GM18870 (cell line): Measurements from ENCODE around the gene S100A9.
"Not testable (repeated sequence)": the region's sequence is repeated elsewhere in the genome, so short reads cannot be mapped to it uniquely, and the experiment has no call there.

ENCODE experiments used
- ATAC-seq: cut with Tn5 transposase; IDR thresholded peaks from one replicate; pipeline ENCODE4 v1.9.1; 2021; ENCODE audit warnings: moderate library complexity; ENCODE audit not compliant: unreplicated experiment

Gene S100A9

DNA sequence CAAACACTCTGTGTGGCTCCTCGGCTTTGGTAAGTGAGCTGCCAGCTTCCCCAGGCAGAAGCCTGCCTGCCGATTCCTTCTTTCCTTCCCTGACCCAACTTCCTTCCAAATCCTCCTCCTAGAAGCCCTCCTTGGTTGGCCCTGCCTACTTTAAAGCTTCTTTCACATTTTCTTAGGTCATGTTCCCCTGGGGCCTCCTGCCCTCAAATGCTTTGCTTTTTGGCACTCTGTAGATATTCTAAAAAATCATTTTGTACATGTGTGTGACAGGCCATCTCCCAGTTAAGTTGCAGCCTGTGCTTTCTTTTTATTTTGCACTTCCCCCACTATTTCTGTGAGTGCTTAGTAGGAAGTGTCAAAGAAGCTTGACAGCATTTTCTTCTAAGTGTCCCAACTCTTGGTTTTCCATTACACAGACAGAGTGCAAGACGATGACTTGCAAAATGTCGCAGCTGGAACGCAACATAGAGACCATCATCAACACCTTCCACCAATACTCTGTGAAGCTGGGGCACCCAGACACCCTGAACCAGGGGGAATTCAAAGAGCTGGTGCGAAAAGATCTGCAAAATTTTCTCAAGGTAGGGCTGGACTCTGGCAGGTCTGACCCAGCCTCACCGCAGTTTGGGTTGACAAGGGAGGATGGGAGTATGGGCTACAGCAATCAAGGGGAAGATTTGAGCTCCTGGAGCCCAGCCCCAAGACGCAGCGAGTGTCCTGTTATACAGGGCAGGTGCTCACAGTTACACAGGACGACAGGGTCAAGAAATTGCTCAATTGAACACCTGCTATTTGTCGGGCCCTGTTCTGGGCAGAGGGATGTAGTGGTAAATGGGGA, at the start of gene S100A9:
Gene S100A9 (plus strand): TSS at position 2 of the 838 bp plus-strand sequence. CDS start 430 bp downstream, at position 432.
- ATAC-seq: no peak

DNA sequence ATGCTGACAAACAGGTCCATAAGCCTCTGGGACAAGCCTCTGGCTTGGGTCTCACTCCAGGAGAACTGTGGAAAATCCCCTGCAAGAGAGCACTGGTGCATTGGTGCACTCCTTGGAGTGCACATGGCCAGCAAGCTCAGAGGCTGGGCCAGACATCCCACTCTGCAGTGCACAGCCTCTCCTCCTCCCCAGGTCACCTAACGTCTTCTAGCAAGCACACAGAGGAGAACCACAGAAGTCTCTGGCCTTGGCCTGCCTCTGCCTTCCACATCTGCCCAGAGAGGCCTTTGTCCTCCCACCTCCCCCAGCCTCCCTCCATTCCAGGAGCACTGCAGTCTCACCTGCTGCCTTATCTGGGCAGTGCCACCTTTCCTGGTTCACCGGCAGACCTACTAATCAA, 49.1 kb upstream of the S100A9 start:
- ATAC-seq: no peak

DNA sequence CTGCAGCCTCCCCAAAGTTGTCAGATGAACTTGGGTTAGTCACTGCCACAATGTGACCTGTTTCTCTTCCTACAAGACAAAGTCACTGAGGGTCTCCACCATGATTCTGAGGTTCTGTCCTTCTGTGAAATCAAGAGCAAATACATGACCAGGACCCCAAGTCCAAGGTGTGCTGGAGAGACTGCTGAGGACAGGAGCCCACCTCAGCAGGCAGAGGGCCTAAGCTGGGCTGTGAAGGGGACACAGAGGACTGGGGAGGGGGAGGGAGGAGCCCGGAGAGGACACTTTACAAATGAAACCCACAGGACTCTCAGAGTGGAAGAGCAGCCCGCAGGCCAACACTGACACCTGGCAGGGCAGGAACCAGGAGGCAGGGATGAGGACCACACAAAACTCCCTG, 48.2 kb upstream of the S100A9 start:
- ATAC-seq: no peak

GRCh38 chr1:153310526-153310925, 47.1 kb upstream of the S100A9 start:
- no peak for ATAC-seq

DNA sequence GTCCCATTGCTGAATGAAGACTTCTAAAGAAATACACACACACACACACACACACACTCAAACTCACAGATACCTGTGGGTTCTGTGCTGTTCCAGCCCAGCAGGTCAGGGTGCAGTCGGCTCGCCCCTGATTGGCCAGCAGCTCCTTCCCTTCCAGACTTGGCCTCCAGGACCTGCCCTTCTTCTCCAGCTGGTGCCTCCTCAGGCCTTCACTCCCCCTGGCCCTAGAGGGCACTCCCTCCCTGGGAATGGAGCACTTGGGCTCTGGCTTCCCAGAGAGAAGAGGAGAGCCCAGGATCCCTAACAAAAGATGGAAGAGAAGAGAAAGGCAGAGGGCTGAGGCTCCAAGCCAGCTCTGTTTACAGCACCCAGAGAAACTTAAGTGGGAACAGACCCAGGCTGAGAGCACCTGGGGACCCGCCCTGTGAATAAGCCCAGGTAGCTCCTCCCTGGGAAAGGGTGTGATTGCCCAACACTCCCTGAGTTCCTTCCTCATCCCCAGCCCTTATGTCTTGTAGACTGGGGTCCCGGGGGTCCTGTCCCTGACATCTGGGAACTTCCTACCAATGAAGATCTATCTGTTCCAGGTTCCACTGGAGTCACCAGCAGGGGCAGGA, 45.0 kb upstream of the S100A9 start, which contains the start of gene PGLYRP3:
Gene PGLYRP3 (minus strand): TSS at position 383 of the 617 bp plus-strand sequence. CDS start 2,287 bp downstream, outside the sequence.
- ATAC-seq: no peak

GRCh38 chr1:153313288-153313687, 44.4 kb upstream of the S100A9 start:
- no peak for ATAC-seq

DNA sequence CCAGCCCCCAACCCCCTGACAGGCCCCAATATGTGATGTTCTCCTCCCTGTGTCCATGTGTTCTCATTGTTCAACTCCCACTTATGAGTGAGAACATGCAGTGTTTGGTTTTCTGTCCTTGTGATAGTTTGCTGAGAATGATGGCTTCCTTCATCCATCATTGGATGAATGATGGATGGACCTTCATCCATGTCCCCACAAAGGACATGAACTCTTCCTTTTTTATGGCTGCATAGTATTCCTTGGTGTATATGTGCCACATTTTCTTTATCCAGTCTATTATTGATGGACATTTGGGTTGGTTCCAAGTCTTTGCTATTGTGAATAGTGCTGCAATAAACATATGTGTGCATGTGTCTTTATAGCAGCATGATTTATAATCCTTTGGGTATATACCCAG, 43.3 kb upstream of the S100A9 start:
- not testable (repeated sequence) for ATAC-seq

DNA sequence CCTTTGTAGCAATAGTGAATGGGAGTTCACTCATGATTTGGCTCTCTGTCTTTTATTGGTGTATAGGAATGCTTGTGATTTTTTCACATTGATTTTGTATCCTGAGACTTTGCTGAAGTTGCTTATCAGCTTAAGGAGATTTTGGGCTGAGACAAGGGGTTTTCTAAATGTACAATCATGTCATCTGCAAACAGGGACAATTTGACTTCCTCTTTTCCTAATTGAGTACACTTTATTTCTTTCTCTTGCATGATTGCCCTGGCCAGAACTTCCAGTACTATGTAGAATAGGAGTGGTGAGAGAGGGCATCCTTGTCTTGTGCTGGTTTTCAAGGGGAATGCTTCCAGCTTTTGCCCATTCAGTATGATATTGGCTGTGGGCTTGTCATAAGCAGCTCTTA, 41.6 kb upstream of the S100A9 start:
- not testable (repeated sequence) for ATAC-seq

DNA sequence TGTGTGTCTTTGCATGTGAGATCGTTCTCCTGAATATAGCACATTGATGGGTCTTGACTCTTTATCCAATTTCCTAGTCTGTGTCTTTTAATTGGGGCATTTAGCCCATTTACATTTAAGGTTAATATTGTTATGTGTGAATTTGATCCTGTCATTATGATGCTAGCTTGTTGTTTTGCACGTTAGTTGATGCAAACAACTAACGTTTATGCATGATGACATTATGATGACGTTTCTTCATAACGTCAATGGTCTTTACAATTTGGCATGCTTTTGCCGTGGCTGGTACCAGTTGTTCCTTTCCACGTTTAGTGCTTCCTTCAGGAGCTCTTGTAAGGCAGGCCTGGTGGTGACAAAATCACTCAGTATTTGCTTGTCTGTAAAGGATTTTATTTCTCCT, 39.5 kb upstream of the S100A9 start:
- not testable (repeated sequence) for ATAC-seq

DNA sequence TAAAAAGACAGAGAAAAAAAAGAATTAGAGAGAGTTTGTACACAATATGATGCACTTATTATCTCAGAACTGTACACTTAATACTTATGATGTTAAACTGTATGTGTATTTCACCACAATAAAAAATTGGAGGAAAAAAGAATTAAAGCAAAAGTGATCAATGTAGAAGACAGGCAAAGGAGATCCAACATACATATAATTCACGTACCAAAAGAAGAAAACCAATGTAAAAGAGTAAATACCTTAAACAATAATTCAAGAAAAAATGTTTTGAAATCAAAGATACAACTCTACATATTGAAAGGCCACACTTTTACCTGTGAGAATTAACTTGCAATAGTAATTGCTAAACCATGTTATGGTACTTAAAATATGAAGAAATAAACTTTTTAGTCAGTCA, 35.1 kb upstream of the S100A9 start:
- no peak for ATAC-seq

GRCh38 chr1:153324912-153325311, 32.7 kb upstream of the S100A9 start:
- no peak for ATAC-seq

GRCh38 chr1:153333902-153334301, 23.8 kb upstream of the S100A9 start:
- ATAC-seq: no peak

GRCh38 chr1:153336650-153337049, 21.0 kb upstream of the S100A9 start:
- ATAC-seq: no peak

- no peak for ATAC-seq
Measured at GRCh38 chr1:153337980-153338853, 19.4 kb upstream of the S100A9 start.

- no peak for ATAC-seq
Measured at GRCh38 chr1:153339802-153340201, 17.9 kb upstream of the S100A9 start.

DNA sequence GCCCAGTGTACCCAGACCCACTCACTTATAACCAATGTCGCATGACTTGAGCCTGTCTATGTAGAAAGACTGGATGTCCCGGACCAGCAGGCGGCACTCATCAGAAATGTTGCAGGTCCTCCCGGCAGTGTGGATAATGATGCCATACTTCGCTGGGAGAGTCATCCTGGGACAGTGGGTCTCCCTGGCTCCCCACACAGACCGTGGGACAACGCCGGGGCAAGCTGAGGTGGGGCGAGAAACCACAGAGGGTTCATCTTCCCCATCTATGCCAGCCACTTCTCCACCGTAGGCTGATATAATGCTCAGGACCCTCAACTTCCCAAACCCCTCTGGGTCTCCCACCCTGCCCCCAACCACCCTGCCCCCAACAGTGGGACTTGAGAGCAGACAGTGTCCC, 17.3 kb upstream of the S100A9 start:
- ATAC-seq: no peak

- no peak for ATAC-seq
Measured at GRCh38 chr1:153341431-153341934, 16.2 kb upstream of the S100A9 start.

GRCh38 chr1:153342178-153342577, 15.5 kb upstream of the S100A9 start:
- ATAC-seq: no peak

DNA sequence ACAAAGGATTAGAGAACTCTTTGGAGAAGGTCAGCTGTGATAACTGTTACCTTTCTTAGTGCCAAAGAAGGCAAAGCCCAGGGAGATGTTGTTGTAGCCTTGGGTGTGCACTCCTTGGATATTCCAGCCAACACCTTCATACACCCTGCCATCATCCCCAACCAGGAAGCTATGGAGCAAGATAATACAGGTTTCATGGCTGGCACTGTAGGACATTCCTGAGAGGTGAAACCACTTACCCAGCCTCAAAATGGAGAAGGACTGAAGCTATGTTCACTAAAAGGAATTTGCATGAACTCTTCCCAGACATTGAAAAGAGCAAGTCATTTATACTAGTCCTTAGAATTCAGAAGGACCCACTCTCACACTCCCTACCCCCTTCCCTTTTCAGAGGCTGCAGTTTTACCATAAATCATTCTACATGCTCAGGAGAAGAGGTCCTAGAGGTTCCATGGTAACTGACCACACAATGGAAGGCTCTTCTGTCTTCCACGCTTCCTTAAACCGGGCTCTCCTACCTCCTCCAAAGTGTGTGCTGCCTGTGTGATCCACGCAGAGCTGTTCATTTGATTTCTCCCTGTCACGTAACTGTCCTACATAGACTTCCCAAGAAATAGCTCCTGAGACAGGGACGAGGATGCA, 14.5 kb upstream of the S100A9 start:
- no peak for ATAC-seq
